NCI-H2107 treated with DMSO at 0.1 percent for 48 hours (cell line): ENCODE measurements around the gene MACROD1.
A peak's percentile ranks its signal among the peaks of the same experiment; 100 is the strongest.
"Not testable (repeated sequence)": the region's sequence is repeated elsewhere in the genome, so short reads cannot be mapped to it uniquely, and the experiment has no call there.

Source experiments
- DNase-seq: peaks from one replicate; lab custom pipeline; 2025; ENCODE audit not compliant: unreplicated experiment; lab: John Stamatoyannopoulos, UW

The MACROD1 gene

DNA sequence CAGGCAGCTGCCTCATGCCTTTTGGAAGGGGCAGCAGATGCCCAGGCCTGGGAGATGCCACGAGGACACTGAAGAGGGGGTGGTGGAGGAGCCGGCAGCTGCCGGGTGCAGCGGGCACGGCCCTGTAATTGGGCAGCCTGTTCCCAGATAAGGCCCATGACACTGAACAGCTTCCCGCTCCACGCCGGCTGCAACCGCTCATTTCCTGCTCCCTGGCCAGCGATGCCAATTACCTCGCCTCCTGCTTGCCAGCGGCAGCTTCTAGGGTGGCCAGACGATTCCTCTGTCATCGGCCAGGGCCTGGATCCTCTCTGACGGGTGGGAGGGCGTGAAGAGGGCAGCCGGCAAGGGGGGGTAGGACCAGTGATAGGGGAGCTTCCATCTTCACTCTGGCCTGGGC, 107.4 kb downstream of the MACROD1 start:
- peak; percentile 16 for DNase-seq

GRCh38 chr11:64057890-64058289, 108.0 kb downstream of the MACROD1 start:
- DNase-seq = no peak

- no peak for DNase-seq
Measured at GRCh38 chr11:64056861-64057260, 109.1 kb downstream of the MACROD1 start.

DNA sequence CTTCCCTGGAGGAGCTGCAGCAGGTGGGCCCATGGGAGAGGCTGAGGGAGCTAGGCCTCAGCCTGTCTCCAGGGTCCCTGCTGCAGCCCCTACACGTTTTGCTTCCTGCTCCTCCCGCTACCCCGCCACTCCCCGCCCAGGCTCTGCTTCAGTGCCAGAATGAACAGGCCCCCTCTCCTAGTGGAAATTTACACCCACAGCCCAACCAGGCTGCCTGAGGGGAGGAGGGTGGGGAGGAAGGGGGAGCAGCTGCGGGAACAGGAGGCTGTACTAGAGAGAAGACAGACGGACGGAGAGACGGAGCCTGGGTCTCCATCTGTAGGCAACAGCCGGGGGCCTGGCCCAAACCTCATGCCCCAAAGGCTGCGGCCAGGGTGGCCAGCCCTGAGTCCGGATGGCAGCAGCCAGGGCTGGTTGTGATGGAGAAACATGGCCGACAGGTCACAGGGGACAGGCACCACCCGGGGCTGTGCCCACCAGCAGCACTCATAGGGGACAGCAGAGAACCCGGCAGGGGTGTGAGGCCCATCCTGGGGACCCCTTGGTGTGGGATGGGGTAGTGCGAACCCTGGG, 109.6 kb downstream of the MACROD1 start:
- DNase-seq = peak; percentile 41

- no peak for DNase-seq
Measured at GRCh38 chr11:64055077-64055476, 110.8 kb downstream of the MACROD1 start.

DNA sequence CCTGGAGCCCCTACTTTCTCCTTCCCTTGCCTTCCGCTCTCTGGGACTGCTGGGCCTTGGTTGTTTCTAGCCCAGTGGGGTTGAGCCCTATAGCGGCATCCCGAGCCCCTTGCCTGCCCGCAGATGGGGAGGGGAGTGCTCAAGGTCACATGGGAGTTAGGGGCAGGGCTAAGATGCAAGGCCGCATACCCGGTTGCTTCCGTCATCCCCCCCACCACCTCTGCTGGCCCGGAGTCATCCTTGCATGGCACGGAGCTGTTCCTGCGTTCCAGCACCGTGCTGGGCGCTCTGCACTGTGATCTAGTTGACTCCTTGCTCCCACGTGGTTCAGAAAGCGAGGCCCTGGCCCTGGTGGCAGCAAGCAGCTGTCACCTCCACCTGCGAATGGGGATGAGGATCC, 112.2 kb downstream of the MACROD1 start:
- no peak for DNase-seq

- DNase-seq = no peak
Measured at GRCh38 chr11:64052938-64053622, 112.8 kb downstream of the MACROD1 start.

DNA sequence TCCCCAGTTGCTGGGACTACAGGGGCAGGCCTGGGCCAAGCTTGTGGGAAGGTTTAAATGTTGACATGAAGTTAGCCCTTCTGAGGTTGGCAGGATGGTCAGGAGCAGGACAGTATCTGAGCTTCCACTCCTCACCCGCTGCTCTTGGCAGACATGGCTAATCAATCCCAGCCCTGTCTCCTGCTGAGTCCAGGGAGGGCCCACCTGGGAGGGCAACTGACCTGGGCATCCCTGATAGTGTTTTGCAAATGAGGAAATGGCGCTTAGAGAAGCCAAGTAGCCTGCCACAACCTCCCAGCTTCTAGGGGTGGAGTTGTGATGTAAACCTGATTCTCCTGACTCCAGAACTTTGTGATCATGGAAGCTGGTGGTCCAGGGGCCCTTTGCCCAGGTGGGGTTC, 113.5 kb downstream of the MACROD1 start:
- no peak for DNase-seq

- no peak for DNase-seq
Measured at GRCh38 chr11:64051297-64051696, 114.6 kb downstream of the MACROD1 start.

- DNase-seq = no peak
Measured at GRCh38 chr11:64049509-64049908, 116.4 kb downstream of the MACROD1 start.

DNA sequence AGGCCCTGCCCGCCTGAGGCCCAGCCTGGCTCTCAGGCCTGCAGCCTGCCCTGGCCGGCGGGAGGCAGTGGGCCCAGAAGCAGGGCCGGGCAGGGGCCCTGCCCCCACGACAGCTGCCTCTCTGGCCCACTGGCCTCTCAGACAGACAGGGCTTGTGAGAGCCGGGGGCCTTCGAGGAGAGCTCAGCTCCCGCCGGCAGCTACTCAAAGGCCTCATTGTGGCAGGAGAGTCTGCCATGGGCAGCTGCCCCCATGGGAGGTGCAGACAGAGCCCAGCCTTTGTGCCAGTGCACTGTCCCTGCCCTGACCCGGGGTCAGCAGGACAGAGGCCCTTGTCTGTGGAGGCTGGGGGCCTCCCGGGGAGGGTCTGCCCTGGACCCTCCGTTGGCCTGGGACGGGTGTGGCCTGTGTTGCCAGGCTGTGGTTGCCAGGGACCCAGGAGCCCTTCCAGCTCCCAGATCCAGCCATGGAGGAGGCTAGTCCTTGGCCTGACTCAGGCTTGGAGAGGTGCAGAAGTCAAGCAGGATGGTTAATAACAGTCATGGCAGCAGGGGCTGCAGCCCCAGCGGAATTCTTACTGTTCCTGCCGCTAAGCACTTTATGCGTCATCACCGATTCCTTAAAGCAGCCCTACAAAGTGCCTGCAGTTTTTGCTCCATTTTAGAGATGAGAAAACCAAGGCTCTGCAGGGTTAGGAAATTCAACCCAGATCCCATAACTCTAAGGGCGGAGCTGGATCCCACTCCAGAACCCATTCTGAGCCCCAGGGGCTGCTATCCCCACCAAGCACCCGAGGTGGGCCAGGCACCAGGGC, 117.7 kb downstream of the MACROD1 start:
- DNase-seq = no peak

DNA sequence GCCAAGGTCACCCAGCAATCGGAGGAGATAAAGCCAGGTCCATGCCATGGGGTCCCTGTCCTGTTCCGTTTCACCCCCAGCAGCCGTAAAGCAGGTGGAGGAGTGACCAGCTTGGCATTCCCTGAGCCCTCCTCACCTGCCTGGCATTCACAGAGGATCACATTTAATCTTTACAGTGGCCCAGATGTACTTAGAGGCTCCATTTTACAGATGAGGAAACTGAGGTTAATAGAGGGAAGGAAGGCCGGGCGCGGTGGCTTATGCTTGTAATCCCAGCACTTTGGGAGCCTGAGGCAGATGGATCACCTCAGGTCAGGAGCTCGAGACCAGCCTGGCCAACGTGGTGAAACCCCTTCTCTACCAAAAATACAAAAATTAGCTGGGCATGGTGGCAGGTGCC, 118.5 kb downstream of the MACROD1 start:
- not testable (repeated sequence) for DNase-seq

GRCh38 chr11:64045700-64046099, 120.2 kb downstream of the MACROD1 start:
- DNase-seq = no peak

- DNase-seq = peak; percentile 24
Measured at GRCh38 chr11:64044730-64045393, 121.1 kb downstream of the MACROD1 start.

DNA sequence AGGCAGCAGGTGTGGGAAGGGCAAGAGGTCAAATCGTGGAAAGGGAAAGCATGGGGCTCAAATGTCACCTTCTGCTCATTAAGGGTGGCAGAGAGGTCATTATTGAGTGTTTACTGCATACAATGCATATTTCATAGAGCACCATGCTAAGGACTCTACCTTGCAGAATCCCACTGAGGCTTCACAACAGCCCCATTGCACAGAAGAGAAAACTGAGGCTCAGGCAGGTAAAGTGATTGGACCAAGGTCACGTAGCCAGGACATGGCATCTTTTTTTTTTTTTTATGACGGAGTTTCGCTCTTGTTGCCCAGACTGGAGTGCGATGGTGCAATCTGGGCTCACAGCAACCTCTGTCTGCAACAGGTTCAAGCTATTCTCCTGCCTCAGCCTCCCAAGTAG, 122.4 kb downstream of the MACROD1 start:
- no peak for DNase-seq

- no peak for DNase-seq
Measured at GRCh38 chr11:64042301-64042700, 123.6 kb downstream of the MACROD1 start.

- no peak for DNase-seq
Measured at GRCh38 chr11:64041846-64042245, 124.1 kb downstream of the MACROD1 start.

DNA sequence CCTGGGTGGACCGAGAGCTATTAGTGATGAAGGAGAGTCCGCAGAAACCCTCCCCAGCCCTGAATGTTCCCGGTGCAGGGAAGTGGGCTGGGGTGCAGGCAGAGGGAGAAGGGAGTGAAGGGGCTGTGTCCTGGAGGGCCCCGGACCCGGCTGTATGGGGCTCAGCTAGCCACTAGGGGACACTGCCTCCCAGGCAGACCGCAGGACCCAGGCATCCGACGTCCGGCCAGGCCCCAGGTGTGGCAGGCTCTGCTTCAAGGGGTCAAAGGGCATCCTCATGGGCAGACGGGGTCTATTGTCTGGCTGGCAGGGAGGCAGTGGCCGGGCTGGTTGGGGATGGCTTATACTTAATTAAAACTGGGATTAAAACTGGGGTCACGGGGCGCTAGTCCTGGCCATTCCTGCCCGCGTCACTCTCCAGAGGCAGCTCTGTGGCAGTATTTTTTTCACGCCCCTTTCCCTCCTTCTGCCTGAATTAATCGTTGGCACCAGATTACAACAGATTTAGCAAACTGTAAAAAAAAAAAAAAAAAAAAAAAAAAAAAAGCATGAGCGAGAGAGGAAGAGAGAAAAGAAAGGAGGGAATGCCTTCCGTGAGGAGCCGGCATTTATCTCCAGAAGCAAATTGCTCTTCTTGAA, 125.1 kb downstream of the MACROD1 start:
- no peak for DNase-seq

- DNase-seq = no peak
Measured at GRCh38 chr11:64039012-64039665, 126.8 kb downstream of the MACROD1 start.

- no peak for DNase-seq
Measured at GRCh38 chr11:64038500-64038899, 127.4 kb downstream of the MACROD1 start.
